T-helper 2 cell treated with Interferon-gamma antibody and Interleukin-4, amounts not matched to agents 100 ng/mL and 5 ng/mL, for 36 hours (primary cell): ENCODE data around the gene RANBP1. TPM values are rescaled to one million over a fixed set of nuclear protein-coding genes. Genes with fewer than 3 reads are reported as not detected.

Experiments used
- intact Hi-C: fragments of 100-400 bp; cut with micrococcal nuclease; formaldehyde crosslinking; loops from one replicate; pipeline ENCODE4 v1.15.1; 2023
- total RNA-seq: library from RNA; stranded (reverse); gene quantifications from 2 replicates; pipeline ENCODE4 v1.2.3, GENCODE V29; 2022

RANBP1 gene
- total RNA-seq, 1 donor from 2014 or later: 295 TPM

GRCh38 chr22:20166703-20167102 is 50.8 kb downstream of the RANBP1 start:
- intact Hi-C loops: no loop called here

GRCh38 chr22:20167643-20168322 is 51.9 kb downstream of the RANBP1 start:
- intact Hi-C loops: no loop called here

GRCh38 chr22:20169253-20169822 is 53.4 kb downstream of the RANBP1 start:
- intact Hi-C loops: no loop called here

- intact Hi-C loops: no loop called here
Measured at GRCh38 chr22:20170170-20170569, 54.3 kb downstream of the RANBP1 start.

- intact Hi-C loops: no loop called here
Measured at GRCh38 chr22:20171288-20172140, 55.6 kb downstream of the RANBP1 start.

- intact Hi-C loops: no loop called here
Measured at GRCh38 chr22:20172141-20172613, 56.3 kb downstream of the RANBP1 start.

- intact Hi-C loops: no loop called here
Measured at GRCh38 chr22:20173246-20173645, 57.3 kb downstream of the RANBP1 start.

GRCh38 chr22:20173772-20174171 is 57.9 kb downstream of the RANBP1 start:
- intact Hi-C loops: no loop called here

- intact Hi-C loops: no loop called here
Measured at GRCh38 chr22:20174785-20175596, 59.1 kb downstream of the RANBP1 start.

GRCh38 chr22:20175597-20175900 is 59.6 kb downstream of the RANBP1 start:
- intact Hi-C loops: no loop called here

- intact Hi-C loops: no loop called here
Measured at GRCh38 chr22:20176421-20177085, 60.6 kb downstream of the RANBP1 start.

Other genes starting within 250 kb of the RANBP1 start
- gene COMT, start 174.3 kb upstream of the RANBP1 start, total RNA-seq: 66.9 and 67.5 TPM in 2 replicates
- 21.3 and 21.7 TPM in 2 replicates for gene TXNRD2, start 174.3 kb upstream of the RANBP1 start, total RNA-seq
- gene ARVCF, start 99.3 kb upstream of the RANBP1 start, total RNA-seq: 0.75 and 0.84 TPM in 2 replicates
- gene TANGO2, start 95.0 kb upstream of the RANBP1 start, total RNA-seq: 39.1 and 43.5 TPM in 2 replicates
- 61.3 and 61.4 TPM in 2 replicates for gene DGCR8, start 35.9 kb upstream of the RANBP1 start, total RNA-seq
- 91.1 and 93.3 TPM in 2 replicates for gene TRMT2A, start 1.1 kb downstream of the RANBP1 start, total RNA-seq
- 62.5 and 64.9 TPM in 2 replicates for gene ZDHHC8, start 15.7 kb downstream of the RANBP1 start, total RNA-seq
- 0.16 and 0.59 TPM in 2 replicates for gene CCDC188, start 35.0 kb downstream of the RANBP1 start, total RNA-seq
- gene RTN4R, start 152.2 kb downstream of the RANBP1 start, total RNA-seq: 1.5 and 1.9 TPM in 2 replicates
- gene DGCR6L, start 204.0 kb downstream of the RANBP1 start, total RNA-seq: 48.5 and 53.3 TPM in 2 replicates